ENCODE measurements around the gene PSMG4. TPM values are rescaled to one million over a fixed set of nuclear protein-coding genes. Genes with fewer than 3 reads are reported as not detected.

Gene PSMG4
- polyA plus RNA-seq, 1 experiment: 24.7 TPM

DNA sequence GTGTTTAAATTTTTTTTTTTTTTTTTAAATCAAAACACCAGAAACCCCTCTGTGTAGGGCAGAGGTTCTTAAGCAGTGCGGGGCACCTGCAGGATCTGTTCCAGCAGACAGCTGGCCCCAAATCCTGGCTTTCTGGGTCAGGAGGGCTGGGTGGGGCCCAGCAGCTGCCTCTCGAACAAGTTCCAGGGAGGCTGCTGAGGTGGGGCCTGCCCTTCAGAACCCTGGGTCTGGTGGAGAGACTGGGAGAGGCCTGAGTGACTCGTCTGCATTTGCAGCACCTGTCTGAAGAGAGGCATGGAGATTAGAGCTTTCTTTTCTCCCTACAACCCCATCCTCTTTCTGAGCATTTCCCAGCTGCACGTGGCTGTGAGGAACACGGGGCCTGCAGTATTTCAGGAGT lies 8.4 kb downstream of the PSMG4 start:
- no peak for DNase-seq (ENCODE audit: low read depth)
- ChIA-PET CTCF (interaction anchor here (0.6 kb wide), 1 partner anchor 475 kb away, joined by 4 read pairs; no protein-coding TSS in a partner anchor), POLR2A (no interaction called here)
- Histone ChIP-seq H3K36me3 (ENCODE audit: control insufficient read depth, insufficient read depth, low read length) (peaks cover 26% of the 10 kb centered on the region), H3K4me3 (ENCODE audit: low read depth, low read length) (no peak overlapping the region), H3K27me3 (ENCODE audit: control insufficient read depth, insufficient read depth, low read length) (no peaks in the 10 kb centered on the region)
- TF ChIP-seq, protein P1, sequence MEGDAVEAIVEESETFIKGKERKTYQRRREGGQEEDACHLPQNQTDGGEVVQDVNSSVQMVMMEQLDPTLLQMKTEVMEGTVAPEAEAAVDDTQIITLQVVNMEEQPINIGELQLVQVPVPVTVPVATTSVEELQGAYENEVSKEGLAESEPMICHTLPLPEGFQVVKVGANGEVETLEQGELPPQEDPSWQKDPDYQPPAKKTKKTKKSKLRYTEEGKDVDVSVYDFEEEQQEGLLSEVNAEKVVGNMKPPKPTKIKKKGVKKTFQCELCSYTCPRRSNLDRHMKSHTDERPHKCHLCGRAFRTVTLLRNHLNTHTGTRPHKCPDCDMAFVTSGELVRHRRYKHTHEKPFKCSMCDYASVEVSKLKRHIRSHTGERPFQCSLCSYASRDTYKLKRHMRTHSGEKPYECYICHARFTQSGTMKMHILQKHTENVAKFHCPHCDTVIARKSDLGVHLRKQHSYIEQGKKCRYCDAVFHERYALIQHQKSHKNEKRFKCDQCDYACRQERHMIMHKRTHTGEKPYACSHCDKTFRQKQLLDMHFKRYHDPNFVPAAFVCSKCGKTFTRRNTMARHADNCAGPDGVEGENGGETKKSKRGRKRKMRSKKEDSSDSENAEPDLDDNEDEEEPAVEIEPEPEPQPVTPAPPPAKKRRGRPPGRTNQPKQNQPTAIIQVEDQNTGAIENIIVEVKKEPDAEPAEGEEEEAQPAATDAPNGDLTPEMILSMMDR (IDR thresholded peaks at IDR 0.05; ENCODE audit: insufficient read depth, low read depth, low read length): no peak

DNA sequence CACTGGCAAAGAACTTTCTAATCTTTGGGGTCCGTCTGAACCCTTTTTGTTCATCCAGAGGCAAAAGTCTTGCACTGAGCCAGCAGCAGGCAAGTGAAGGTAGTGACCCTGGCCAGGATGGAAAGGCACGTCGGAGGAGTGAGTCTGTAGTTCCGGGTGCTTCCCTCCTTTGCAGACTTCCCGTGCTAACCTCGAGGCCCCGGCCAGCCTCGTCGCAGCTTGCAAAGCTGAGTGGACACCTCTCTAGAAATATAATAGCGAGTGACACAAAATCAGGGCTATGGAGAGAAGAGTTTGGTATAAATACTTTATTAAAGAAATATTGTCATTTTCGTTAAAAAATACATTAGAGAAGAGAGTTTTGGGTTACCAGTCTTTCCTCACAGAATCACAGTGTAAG lies 9.9 kb downstream of the PSMG4 start:
- CTCF ChIA-PET: interaction anchor here (1.1 kb wide), 1 partner anchor 10 kb away, joined by 3 read pairs; the partner anchor contains the start of gene PSMG4
- Histone ChIP-seq H3K36me3 (ENCODE audit: control insufficient read depth, insufficient read depth, low read length) (peaks cover 24% of the 10 kb centered on the region), H3K4me3 (ENCODE audit: low read depth, low read length) (no peak overlapping the region), H3K27me3 (ENCODE audit: control insufficient read depth, insufficient read depth, low read length) (no peaks in the 10 kb centered on the region)
- POLR2A ChIA-PET: no interaction called here
- TF ChIP-seq, protein P1 (IDR thresholded peaks at IDR 0.05; ENCODE audit: insufficient read depth, low read depth, low read length): no peak
- no peak for DNase-seq (ENCODE audit: low read depth)

DNA sequence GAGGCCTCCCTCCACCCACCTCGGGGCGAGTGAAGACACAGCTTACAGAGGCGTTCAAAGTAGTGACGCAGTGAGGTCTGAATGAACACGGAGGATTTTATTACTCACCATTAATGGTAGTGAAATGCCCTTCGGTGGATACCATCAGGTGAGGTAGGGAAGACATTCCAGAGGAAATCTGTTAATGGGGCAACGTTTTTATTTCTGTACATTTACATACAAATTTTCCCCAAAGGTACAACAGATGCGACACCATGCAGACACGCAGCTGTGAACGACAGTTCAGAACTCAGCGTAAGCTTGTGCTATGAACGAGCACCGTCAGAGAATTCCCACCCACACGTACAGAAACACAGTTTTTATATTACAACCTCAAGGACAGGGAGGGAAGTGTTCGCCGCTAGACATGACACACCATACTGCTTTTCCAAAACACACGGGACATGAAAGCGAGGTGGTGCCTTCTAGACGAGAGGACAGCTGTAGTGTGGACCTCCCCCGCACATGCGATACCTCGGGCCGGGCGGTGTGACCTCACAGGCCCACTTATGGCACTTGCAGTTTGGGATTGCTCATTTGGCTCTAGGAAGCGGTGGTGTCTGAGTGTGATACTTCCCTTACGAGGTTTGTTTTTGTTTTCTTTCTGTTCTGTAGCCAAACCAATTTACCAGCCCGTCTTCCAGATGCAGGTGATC lies 10.7 kb downstream of the PSMG4 start:
- DNase-seq (ENCODE audit: low read depth): no peak
- ChIA-PET POLR2A (no interaction called here), CTCF (interaction anchor here (1.1 kb wide), 1 partner anchor 11 kb away, joined by 3 read pairs; the partner anchor contains the start of gene PSMG4)
- TF ChIP-seq, protein P1 (IDR thresholded peaks at IDR 0.05; ENCODE audit: insufficient read depth, low read depth, low read length): no peak
- H3K27me3 ChIP-seq (ENCODE audit: control insufficient read depth, insufficient read depth, low read length): no peaks in the 10 kb centered on the region
- peaks cover 16% of the 10 kb centered on the region for H3K36me3 ChIP-seq (ENCODE audit: control insufficient read depth, insufficient read depth, low read length)
- no peak overlapping the region for H3K4me3 ChIP-seq (ENCODE audit: low read depth, low read length)

DNA sequence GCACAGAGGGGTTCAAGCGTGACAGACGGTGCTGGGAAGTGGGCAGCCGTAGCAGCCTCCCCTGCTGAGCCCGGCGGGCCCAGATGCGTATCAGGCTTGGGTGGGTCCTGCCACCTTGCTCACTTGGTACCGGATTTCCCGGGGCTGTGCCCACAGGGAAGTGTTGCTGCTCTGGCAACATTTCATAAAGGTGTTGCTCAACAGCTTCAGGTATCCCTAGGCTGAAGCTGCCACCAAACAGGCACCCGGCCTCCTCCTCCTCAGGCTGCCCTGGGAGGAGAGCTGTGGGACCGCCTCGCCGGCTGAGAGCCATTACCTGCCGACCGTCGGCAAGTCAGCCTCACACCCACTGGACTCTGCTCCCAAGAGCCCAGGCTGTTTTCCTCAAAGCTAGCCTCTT lies 11.5 kb downstream of the PSMG4 start:
- H3K4me3 ChIP-seq (ENCODE audit: low read depth, low read length): no peak overlapping the region
- H3K36me3 ChIP-seq (ENCODE audit: control insufficient read depth, insufficient read depth, low read length): peaks cover 16% of the 10 kb centered on the region
- H3K27me3 ChIP-seq (ENCODE audit: control insufficient read depth, insufficient read depth, low read length): no peaks in the 10 kb centered on the region
- TF ChIP-seq, protein P1 (IDR thresholded peaks at IDR 0.05; ENCODE audit: insufficient read depth, low read depth, low read length): no peak
- ChIA-PET POLR2A (no interaction called here), CTCF (no interaction called here)
- DNase-seq (ENCODE audit: low read depth): no peak

DNA sequence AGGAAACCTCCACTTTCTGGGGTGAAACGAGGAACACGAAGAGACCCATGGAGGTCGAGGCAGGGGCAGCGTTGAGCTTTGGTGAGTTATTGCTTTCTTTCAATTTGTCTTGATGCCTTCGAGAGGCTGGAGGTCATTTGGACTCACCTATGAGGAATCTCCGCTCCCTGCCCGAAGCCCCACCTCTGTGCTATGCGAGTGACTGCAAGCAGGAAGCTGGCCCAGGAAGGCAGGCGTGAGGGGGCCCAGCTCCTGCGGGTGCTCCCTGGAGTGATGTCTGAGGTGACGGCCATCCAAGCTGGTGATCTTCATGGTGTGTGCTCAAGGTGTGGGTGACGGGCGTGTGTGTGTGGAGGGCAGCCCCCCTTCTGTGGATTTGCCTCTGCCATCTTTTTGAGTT lies 13.0 kb downstream of the PSMG4 start:
- no peak overlapping the region for H3K4me3 ChIP-seq (ENCODE audit: low read depth, low read length)
- TF ChIP-seq, protein P1 (IDR thresholded peaks at IDR 0.05; ENCODE audit: insufficient read depth, low read depth, low read length): no peak
- peaks cover 16% of the 10 kb centered on the region for H3K36me3 ChIP-seq (ENCODE audit: control insufficient read depth, insufficient read depth, low read length)
- H3K27me3 ChIP-seq (ENCODE audit: control insufficient read depth, insufficient read depth, low read length): no peaks in the 10 kb centered on the region
- no peak for DNase-seq (ENCODE audit: low read depth)
- POLR2A ChIA-PET: interaction anchor here (0.6 kb wide), 1 partner anchor 13 kb away, joined by 8 read pairs; no protein-coding TSS in a partner anchor
- CTCF ChIA-PET: interaction anchor here (0.8 to 1.4 kb wide), 4 partner anchors 10 to 461 kb away, joined by 3 to 4 read pairs (median 4); no protein-coding TSS in a partner anchor
